HepG2 (cell line): ENCODE data around the gene PPAN. TPM values are rescaled to one million over a fixed set of nuclear protein-coding genes. Genes with fewer than 3 reads are reported as not detected.
A peak's percentile ranks its signal among the peaks of the same experiment; 100 is the strongest.

Experiments used
- CEBPG ChIP-seq: IDR thresholded peaks from 2 replicates; pipeline ENCODE4 v1.6.1; 2016
- GATA4 ChIP-seq: sonication (generic); IDR thresholded peaks from 2 replicates; pipeline ENCODE4 v1.6.1; 2016; ENCODE audit warnings: antibody characterized with exemption, low read depth, borderline replicate concordance
- KLF15 ChIP-seq: sonication (generic); formaldehyde crosslinking; IDR thresholded peaks from 2 replicates; pipeline ENCODE4 v1.8.1; 2023; ENCODE audit warnings: borderline replicate concordance, mild to moderate bottlenecking, inconsistent platforms, missing genetic modification reagents, mixed read lengths
- NBN ChIP-seq: fragments of 450-650 bp; conservative IDR thresholded peaks from 2 replicates; pipeline ENCODE4 v1.6.1; 2017
- NCOA1 ChIP-seq: sonication (generic); formaldehyde crosslinking; IDR thresholded peaks from 2 replicates; pipeline ENCODE4 v1.9.0; 2021; ENCODE audit warnings: missing genetic modification reagents
- ONECUT2 ChIP-seq: sonication (generic); formaldehyde crosslinking; IDR thresholded peaks from 2 replicates; pipeline ENCODE4 v1.4.0; 2020; ENCODE audit warnings: missing genetic modification reagents
- REL ChIP-seq: sonication (generic); formaldehyde crosslinking; conservative IDR thresholded peaks from 2 replicates; pipeline ENCODE4 v1.8.0; 2022; ENCODE audit warnings: mild to moderate bottlenecking, missing genetic modification reagents, moderate library complexity
- SOX6 ChIP-seq, 2 experiments: fragments of 450-650 bp in 1 of 2; sonication (generic) in 1 of 2; formaldehyde crosslinking in 1 of 2; IDR thresholded peaks; 2 replicates each; pipeline versions ENCODE4 v1.4.0 to v1.6.1; 2017 to 2020; ENCODE audit warnings: antibody characterized with exemption in 1 of 2, mild to moderate bottlenecking in 1 of 2, missing genetic modification reagents in 1 of 2
- ZNF570 ChIP-seq: sonication (generic); formaldehyde crosslinking; IDR thresholded peaks from 2 replicates; pipeline ENCODE4 v1.4.0; 2020; ENCODE audit warnings: mild to moderate bottlenecking, missing genetic modification reagents, borderline replicate concordance
- ZNF7 ChIP-seq: IDR thresholded peaks from 2 replicates; pipeline ENCODE4 v1.6.1; 2016; ENCODE audit warnings: missing biosample characterization, missing genetic modification reagents
- polyA plus RNA-seq, 8 experiments: library from polyadenylated mRNA; depleted of rRNA in 3 of 8; stranded (reverse) in 7 of 8; unstranded in 1 of 8; fragments of >200 nt; fragmentation: Illumina TruSeq in 4 of 8; extraction: Trizol in 4 of 8; gene quantifications; 2 replicates each; pipeline versions ENCODE4 v1.2.1 to v1.2.3, GENCODE V29; 2011 to 2016; ENCODE audit warnings: low read depth in 4 of 8, missing spikeins in 1 of 8, mixed read lengths in 1 of 8; ENCODE audit not compliant: insufficient read depth in 1 of 8
- total RNA-seq, 5 experiments: library from RNA; depleted of rRNA; stranded (reverse); fragments of >200 nt; fragmentation: Illumina TruSeq; extraction: Trizol; gene quantifications; 2 replicates each; pipeline ENCODE4 v1.2.3, GENCODE V29; 2016; ENCODE audit warnings: low read depth in 1 of 5
- TF ChIP-seq, protein P1 (sequence below): sonication (generic); formaldehyde crosslinking; IDR thresholded peaks from 2 replicates; pipeline ENCODE4 v1.4.0; 2020; ENCODE audit warnings: missing genetic modification reagents
- TF ChIP-seq, protein P2 (sequence below): sonication (generic); formaldehyde crosslinking; conservative IDR thresholded peaks from 2 replicates; pipeline ENCODE4 v1.4.0; 2020; ENCODE audit warnings: missing genetic modification reagents

PPAN gene
- total and polyA plus RNA-seq, 2 of the 13 experiments (the other 11 are each of a cell fraction or from before 2014, with no cell fraction given): 36.2 to 41.9 TPM

DNA sequence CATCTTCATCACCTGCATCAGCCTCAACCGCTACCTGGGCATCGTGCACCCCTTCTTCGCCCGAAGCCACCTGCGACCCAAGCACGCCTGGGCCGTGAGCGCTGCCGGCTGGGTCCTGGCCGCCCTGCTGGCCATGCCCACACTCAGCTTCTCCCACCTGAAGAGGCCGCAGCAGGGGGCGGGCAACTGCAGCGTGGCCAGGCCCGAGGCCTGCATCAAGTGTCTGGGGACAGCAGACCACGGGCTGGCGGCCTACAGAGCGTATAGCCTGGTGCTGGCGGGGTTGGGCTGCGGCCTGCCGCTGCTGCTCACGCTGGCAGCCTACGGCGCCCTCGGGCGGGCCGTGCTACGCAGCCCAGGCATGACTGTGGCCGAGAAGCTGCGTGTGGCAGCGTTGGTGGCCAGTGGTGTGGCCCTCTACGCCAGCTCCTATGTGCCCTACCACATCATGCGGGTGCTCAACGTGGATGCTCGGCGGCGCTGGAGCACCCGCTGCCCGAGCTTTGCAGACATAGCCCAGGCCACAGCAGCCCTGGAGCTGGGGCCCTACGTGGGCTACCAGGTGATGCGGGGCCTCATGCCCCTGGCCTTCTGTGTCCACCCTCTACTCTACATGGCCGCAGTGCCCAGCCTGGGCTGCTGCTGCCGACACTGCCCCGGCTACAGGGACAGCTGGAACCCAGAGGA, 7.9 kb downstream of the PPAN start (continued):
- TF ChIP-seq SOX6 (IDR thresholded peaks at IDR 0.05): no peak
- TF ChIP-seq SOX6 (CRISPR knock-in tag; IDR thresholded peaks at IDR 0.05): no peak
- TF ChIP-seq, protein P1, sequence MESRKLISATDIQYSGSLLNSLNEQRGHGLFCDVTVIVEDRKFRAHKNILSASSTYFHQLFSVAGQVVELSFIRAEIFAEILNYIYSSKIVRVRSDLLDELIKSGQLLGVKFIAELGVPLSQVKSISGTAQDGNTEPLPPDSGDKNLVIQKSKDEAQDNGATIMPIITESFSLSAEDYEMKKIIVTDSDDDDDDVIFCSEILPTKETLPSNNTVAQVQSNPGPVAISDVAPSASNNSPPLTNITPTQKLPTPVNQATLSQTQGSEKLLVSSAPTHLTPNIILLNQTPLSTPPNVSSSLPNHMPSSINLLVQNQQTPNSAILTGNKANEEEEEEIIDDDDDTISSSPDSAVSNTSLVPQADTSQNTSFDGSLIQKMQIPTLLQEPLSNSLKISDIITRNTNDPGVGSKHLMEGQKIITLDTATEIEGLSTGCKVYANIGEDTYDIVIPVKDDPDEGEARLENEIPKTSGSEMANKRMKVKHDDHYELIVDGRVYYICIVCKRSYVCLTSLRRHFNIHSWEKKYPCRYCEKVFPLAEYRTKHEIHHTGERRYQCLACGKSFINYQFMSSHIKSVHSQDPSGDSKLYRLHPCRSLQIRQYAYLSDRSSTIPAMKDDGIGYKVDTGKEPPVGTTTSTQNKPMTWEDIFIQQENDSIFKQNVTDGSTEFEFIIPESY (CRISPR knock-in tag): peak; percentile 3; the same call in 1 of the 2 replicates
- no peak for TF ChIP-seq NCOA1 (CRISPR knock-in tag)
- TF ChIP-seq GATA4: no peak
- no peak for TF ChIP-seq REL
- no peak for TF ChIP-seq ONECUT2 (CRISPR knock-in tag)
- TF ChIP-seq, protein P2, sequence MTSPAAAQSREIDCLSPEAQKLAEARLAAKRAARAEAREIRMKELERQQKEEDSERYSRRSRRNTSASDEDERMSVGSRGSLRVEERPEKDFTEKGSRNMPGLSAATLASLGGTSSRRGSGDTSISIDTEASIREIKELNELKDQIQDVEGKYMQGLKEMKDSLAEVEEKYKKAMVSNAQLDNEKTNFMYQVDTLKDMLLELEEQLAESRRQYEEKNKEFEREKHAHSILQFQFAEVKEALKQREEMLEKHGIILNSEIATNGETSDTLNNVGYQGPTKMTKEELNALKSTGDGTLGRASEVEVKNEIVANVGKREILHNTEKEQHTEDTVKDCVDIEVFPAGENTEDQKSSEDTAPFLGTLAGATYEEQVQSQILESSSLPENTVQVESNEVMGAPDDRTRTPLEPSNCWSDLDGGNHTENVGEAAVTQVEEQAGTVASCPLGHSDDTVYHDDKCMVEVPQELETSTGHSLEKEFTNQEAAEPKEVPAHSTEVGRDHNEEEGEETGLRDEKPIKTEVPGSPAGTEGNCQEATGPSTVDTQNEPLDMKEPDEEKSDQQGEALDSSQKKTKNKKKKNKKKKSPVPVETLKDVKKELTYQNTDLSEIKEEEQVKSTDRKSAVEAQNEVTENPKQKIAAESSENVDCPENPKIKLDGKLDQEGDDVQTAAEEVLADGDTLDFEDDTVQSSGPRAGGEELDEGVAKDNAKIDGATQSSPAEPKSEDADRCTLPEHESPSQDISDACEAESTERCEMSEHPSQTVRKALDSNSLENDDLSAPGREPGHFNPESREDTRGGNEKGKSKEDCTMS (CRISPR knock-in tag): no peak
- TF ChIP-seq ZNF7: no peak
- no peak for TF ChIP-seq NBN
- TF ChIP-seq ZNF570: no peak
- TF ChIP-seq KLF15 (CRISPR knock-in tag): no peak
- TF ChIP-seq CEBPG: no peak
